CD4-positive, alpha-beta T cell (primary cell): ENCODE measurements around the gene GNPDA2. TPM values are rescaled to one million over a fixed set of nuclear protein-coding genes. Genes with fewer than 3 reads are reported as not detected.

Source experiments
- ATAC-seq: fragments of 200-7000 bp; cut with Tn5 transposase; one replicate; pipeline ENCODE4 v1.10.0; 2022; ENCODE audit warnings: mild to moderate bottlenecking; ENCODE audit not compliant: poor library complexity
- CTCF ChIA-PET: fragments of 350-600 bp; sonication (Branson Sonifier 250); formaldehyde crosslinking; loops from one replicate; lab custom pipeline; 2021; ENCODE audit warnings: antibody characterized with exemption, inconsistent platforms; lab: Charles Lee
- POLR2A ChIA-PET: fragments of 350-600 bp; sonication (Branson Sonifier 250); formaldehyde crosslinking; loops from one replicate; lab custom pipeline; 2021; ENCODE audit warnings: antibody characterized with exemption, inconsistent platforms; lab: Charles Lee
- DNase-seq, 14 experiments: peaks; one replicate each; pipeline ENCODE4 v3.0.0-alpha.2; 2013 to 2020; ENCODE audit warnings: mixed read lengths in 2 of 14
- H3K27ac ChIP-seq, 2 donors: one replicate each; pipeline versions ENCODE4 v1.5.1 to v1.7.0; 2013; ENCODE audit warnings: low read length in 2 of 2, low read depth in 1 of 2, mild to moderate bottlenecking in 1 of 2
- H3K27me3 ChIP-seq, 2 experiments: 1 replicate in 1 of 2; 2 replicates in 1 of 2; pipeline versions ENCODE4 v1.6.1 to v1.7.0; 2013; ENCODE audit warnings: low read length in 2 of 2, control low read depth in 1 of 2, mild to moderate bottlenecking in 1 of 2, moderate library complexity in 1 of 2; ENCODE audit not compliant: insufficient read depth in 2 of 2, control insufficient read depth in 1 of 2
- H3K36me3 ChIP-seq: one replicate; pipeline ENCODE4 v1.6.1; 2013; ENCODE audit warnings: low read length, control low read depth; ENCODE audit not compliant: insufficient read depth
- H3K4me1 ChIP-seq: one replicate; pipeline ENCODE4 v1.6.1; 2013; ENCODE audit warnings: low read length, control low read depth; ENCODE audit not compliant: insufficient read depth
- H3K4me3 ChIP-seq: one replicate; pipeline ENCODE4 v1.5.1; 2013; ENCODE audit warnings: mild to moderate bottlenecking, low read length, moderate library complexity
- H3K9me3 ChIP-seq, 2 experiments: 1 replicate in 1 of 2; 2 replicates in 1 of 2; pipeline versions ENCODE4 v1.6.1 to v1.7.0; 2013; ENCODE audit warnings: low read length in 2 of 2, mild to moderate bottlenecking in 2 of 2, control low read depth in 1 of 2, moderate library complexity in 1 of 2; ENCODE audit not compliant: control insufficient read depth in 1 of 2, insufficient read depth in 1 of 2
- H3K27ac Mint-ChIP-seq: one replicate; pipeline ENCODE4 v1.8.0; 2020; ENCODE audit warnings: mixed read lengths
- H3K27me3 Mint-ChIP-seq: one replicate; pipeline ENCODE4 v1.8.0; 2021; ENCODE audit warnings: mixed read lengths
- H3K36me3 Mint-ChIP-seq: one replicate; pipeline ENCODE4 v1.8.0; 2021; ENCODE audit warnings: low read depth, mixed read lengths
- H3K4me1 Mint-ChIP-seq: one replicate; pipeline ENCODE4 v1.8.0; 2021; ENCODE audit warnings: low read depth, mixed read lengths
- H3K4me3 Mint-ChIP-seq: one replicate; pipeline ENCODE4 v1.8.0; 2020; ENCODE audit warnings: mild to moderate bottlenecking, mixed read lengths
- H3K9me3 Mint-ChIP-seq: one replicate; pipeline ENCODE4 v1.8.0; 2020; ENCODE audit warnings: mixed read lengths
- CTCF ChIP-seq: fragments of 200-600 bp; IDR thresholded peaks from one replicate; pipeline ENCODE4 v1.8.0; 2022; ENCODE audit warnings: antibody characterized with exemption, mild to moderate bottlenecking
- intact Hi-C, 2 experiments: fragments of 100-400 bp; cut with DNase I in 1 of 2; cut with micrococcal nuclease in 1 of 2; formaldehyde crosslinking; loops; one replicate each; pipeline versions ENCODE4 v1.15.1 to v1.9.0; 2023 to 2025; cut with DNase I, micrococcal nuclease
- total RNA-seq, 174 experiments: library from RNA in 2 of 174; stranded (reverse) in 2 of 174; gene quantifications; one replicate each; pipeline ENCODE4 v1.2.3 and lab custom pipeline; 2021 to 2026

Gene GNPDA2
- total RNA-seq, 2 experiments from 2014 or later, result 7.6 to 9.0 TPM

- Mint-ChIP-seq H3K27me3 (no peaks in the 10 kb centered on the region), H3K4me1 (peaks cover 64% of the 10 kb centered on the region), H3K27ac (no peak overlapping the region), H3K36me3 (peaks cover 10% of the 10 kb centered on the region), H3K9me3 (no peaks in the 10 kb centered on the region), H3K4me3 (no peak overlapping the region)
- Histone ChIP-seq H3K9me3 (no peaks in the 10 kb centered on the region), H3K4me3 (no peak overlapping the region), H3K27me3 (no peaks in the 10 kb centered on the region), H3K4me1 (peaks cover 12% of the 10 kb centered on the region), H3K27ac (no peak overlapping the region), H3K36me3 (no peaks in the 10 kb centered on the region)
- ATAC-seq (no peak), DNase-seq (no peak)
- CTCF ChIA-PET, result no interaction called here
- POLR2A ChIA-PET, result no interaction called here
- intact Hi-C loops, result no loop called here
- TF ChIP-seq CTCF, result no peak
Observed at GRCh38 chr4:44720371-44720770, 6.0 kb downstream of the GNPDA2 start.

GRCh38 chr4:44716597-44716996 lies 9.8 kb downstream of the GNPDA2 start:
- no peaks in the 10 kb centered on the region for H3K4me1 ChIP-seq
- Mint-ChIP-seq H3K4me1 (peaks cover 43% of the 10 kb centered on the region), H3K27ac (no peak overlapping the region), H3K36me3 (peaks cover 25% of the 10 kb centered on the region), H3K4me3 (no peak overlapping the region), H3K27me3 (no peaks in the 10 kb centered on the region), H3K9me3 (no peaks in the 10 kb centered on the region)
- no peak for DNase-seq
- POLR2A ChIA-PET, result interaction anchor here (0.6 to 3.0 kb wide), 3 partner anchors 8 to 38 kb away, joined by 3 to 11 read pairs (median 6); partner anchors contain the start of genes GNPDA2 and GUF1
- H3K27me3 ChIP-seq, result no peaks in the 10 kb centered on the region
- CTCF ChIA-PET, result no interaction called here
- H3K27ac ChIP-seq, result no peak overlapping the region
- H3K4me3 ChIP-seq, result no peak overlapping the region
- peaks cover 5% of the 10 kb centered on the region for H3K36me3 ChIP-seq
- TF ChIP-seq CTCF, result no peak
- ATAC-seq, result no peak
- H3K9me3 ChIP-seq, result no peaks in the 10 kb centered on the region
- intact Hi-C loops, result no loop called here

GRCh38 chr4:44713125-44713524 lies 13.2 kb downstream of the GNPDA2 start:
- peaks cover 5% of the 10 kb centered on the region for H3K36me3 ChIP-seq
- no peaks in the 10 kb centered on the region for H3K27me3 ChIP-seq
- H3K9me3 ChIP-seq, result no peaks in the 10 kb centered on the region
- Mint-ChIP-seq H3K27ac (no peak overlapping the region), H3K9me3 (no peaks in the 10 kb centered on the region), H3K4me1 (peaks cover 18% of the 10 kb centered on the region), H3K27me3 (no peaks in the 10 kb centered on the region), H3K4me3 (no peak overlapping the region), H3K36me3 (peaks cover 25% of the 10 kb centered on the region)
- no peak for TF ChIP-seq CTCF
- ChIA-PET CTCF (no interaction called here), POLR2A (no interaction called here)
- H3K27ac ChIP-seq, result no peak overlapping the region
- no peak for DNase-seq
- H3K4me3 ChIP-seq, result no peak overlapping the region
- ATAC-seq, result no peak
- intact Hi-C loops, result no loop called here
- H3K4me1 ChIP-seq, result no peaks in the 10 kb centered on the region
